Right ventricle myocardium inferior (tissue), 1 donor: ENCODE data around the gene CYP4A11. TPM values are rescaled to one million over a fixed set of nuclear protein-coding genes. Genes with fewer than 3 reads are reported as not detected.
"Not testable (repeated sequence)": the region's sequence is repeated elsewhere in the genome, so short reads cannot be mapped to it uniquely, and the experiment has no call there.

Experiments
- ATAC-seq: fragments of 200-7000 bp; cut with Tn5 transposase; one replicate; pipeline ENCODE4 v1.9.1; 2020; ENCODE audit warnings: mild to moderate bottlenecking, moderate library complexity
- DNase-seq: peaks from one replicate; pipeline ENCODE4 v3.0.0; 2021; ENCODE audit errors: missing footprints
- intact Hi-C: fragments of 100-400 bp; cut with DNase I; formaldehyde crosslinking; loops from one replicate; pipeline ENCODE4 v1.11.0; 2022
- long read RNA-seq: library from polyadenylated mRNA; unstranded; transcript quantifications from one replicate; pipeline ENCODE4 v2.0.0, GENCODE V29; 2021
- total RNA-seq: library from RNA; stranded (reverse); fragmentation: NEBNext Ultra II Directional; extraction: Animal tissue kit (Norgen Biotek cat#: 25700); gene quantifications from one replicate; pipeline ENCODE4 v1.2.1, GENCODE V29; 2021
- donor health status: DM: no; HTN: yes; CAD: no; lungs with severe emphysema.

The CYP4A11 gene
- not detected for total RNA-seq
- long read RNA-seq = 0 reads

GRCh38 chr1:46941135-46941694 lies at the start of gene CYP4A11:
CYP4A11 (minus strand) TSS chr1:46941476; CDS start chr1:46941433, 43 bp downstream.
- ATAC-seq = peak; percentile 10
- intact Hi-C loops = no loop called here
- DNase-seq = no peak

- ATAC-seq, DNase-seq: not testable (repeated sequence)
- intact Hi-C loops = loop anchor here (2.0 kb wide), 1 partner anchor 244 kb away; no protein-coding TSS in a partner anchor
Observed at GRCh38 chr1:46990541-46990940, 49.3 kb upstream of the CYP4A11 start.

GRCh38 chr1:46983830-46984586 lies 42.7 kb upstream of the CYP4A11 start:
- no peak for ATAC-seq
- DNase-seq = no peak
- intact Hi-C loops = no loop called here

GRCh38 chr1:46983166-46983829 lies 42.0 kb upstream of the CYP4A11 start:
- ATAC-seq = no peak
- intact Hi-C loops = no loop called here
- DNase-seq = no peak

- intact Hi-C loops = no loop called here
- ATAC-seq = no peak
- DNase-seq = no peak
Observed at GRCh38 chr1:46969014-46969619, 27.8 kb upstream of the CYP4A11 start.

GRCh38 chr1:46962272-46962671 lies 21.0 kb upstream of the CYP4A11 start:
- ATAC-seq, DNase-seq, intact Hi-C loops: not testable (repeated sequence)

GRCh38 chr1:46961066-46961758 lies 19.9 kb upstream of the CYP4A11 start:
- intact Hi-C loops = no loop called here
- ATAC-seq = no peak
- DNase-seq = no peak

GRCh38 chr1:46960250-46960649 lies 19.0 kb upstream of the CYP4A11 start:
- intact Hi-C loops = no loop called here
- DNase-seq (no peak), ATAC-seq (no peak)

GRCh38 chr1:46955116-46955515 lies 13.8 kb upstream of the CYP4A11 start:
- ATAC-seq, intact Hi-C loops, DNase-seq: not testable (repeated sequence)

- ATAC-seq, intact Hi-C loops, DNase-seq: not testable (repeated sequence)
Observed at GRCh38 chr1:46953847-46954246, 12.6 kb upstream of the CYP4A11 start.

GRCh38 chr1:46949417-46949666 lies 8.1 kb upstream of the CYP4A11 start:
- ATAC-seq, DNase-seq, intact Hi-C loops: not testable (repeated sequence)

- ATAC-seq (no peak), DNase-seq (no peak)
- intact Hi-C loops = no loop called here
Observed at GRCh38 chr1:46948629-46949416, 7.5 kb upstream of the CYP4A11 start.

- intact Hi-C loops, DNase-seq, ATAC-seq: not testable (repeated sequence)
Observed at GRCh38 chr1:46947706-46948105, 6.4 kb upstream of the CYP4A11 start.

- no peak for DNase-seq
- intact Hi-C loops = no loop called here
- ATAC-seq = no peak
Observed at GRCh38 chr1:46942086-46942485, 810 bp upstream of the CYP4A11 start.

GRCh38 chr1:46940307-46940706 lies 969 bp downstream of the CYP4A11 start:
- DNase-seq = no peak
- no peak for ATAC-seq
- intact Hi-C loops = no loop called here

- DNase-seq = no peak
- ATAC-seq = peak; percentile 29
- intact Hi-C loops = no loop called here
Observed at GRCh38 chr1:46937270-46937669, 4.0 kb downstream of the CYP4A11 start.

GRCh38 chr1:46936788-46937187 lies 4.5 kb downstream of the CYP4A11 start:
- intact Hi-C loops = no loop called here
- DNase-seq (no peak), ATAC-seq (no peak)

GRCh38 chr1:46934852-46935251 lies 6.4 kb downstream of the CYP4A11 start:
- DNase-seq, intact Hi-C loops: not testable (repeated sequence)
- peak; percentile 52 for ATAC-seq
